IgD-negative memory B cell (primary cell): ENCODE measurements around the gene CCDC90B. TPM values are rescaled to one million over a fixed set of nuclear protein-coding genes. Genes with fewer than 3 reads are reported as not detected.
"Not testable (repeated sequence)": the region's sequence is repeated elsewhere in the genome, so short reads cannot be mapped to it uniquely, and the experiment has no call there.

Source experiments
- H3K27ac Mint-ChIP-seq, 3 donors: one replicate each; pipeline ENCODE4 v1.8.0; 2020 to 2022; ENCODE audit warnings: mild to moderate bottlenecking in 3 of 3, mixed read lengths in 3 of 3, moderate library complexity in 1 of 3
- H3K27me3 Mint-ChIP-seq: one replicate; pipeline ENCODE4 v1.8.0; 2021; ENCODE audit warnings: mixed read lengths
- H3K36me3 Mint-ChIP-seq: one replicate; pipeline ENCODE4 v1.8.0; 2020; ENCODE audit warnings: mild to moderate bottlenecking, mixed read lengths
- H3K4me1 Mint-ChIP-seq, 3 donors: one replicate each; pipeline ENCODE4 v1.8.0; 2020 to 2022; ENCODE audit warnings: mixed read lengths in 3 of 3, mild to moderate bottlenecking in 1 of 3
- H3K4me3 Mint-ChIP-seq, 4 donors: one replicate each; pipeline ENCODE4 v1.8.0; 2020 to 2022; ENCODE audit warnings: mild to moderate bottlenecking in 4 of 4, mixed read lengths in 4 of 4, moderate library complexity in 3 of 4
- H3K9me3 Mint-ChIP-seq, 3 donors: one replicate each; pipeline ENCODE4 v1.8.0; 2020 to 2021; ENCODE audit warnings: mixed read lengths in 3 of 3, mild to moderate bottlenecking in 1 of 3
- polyA plus RNA-seq: library from polyadenylated mRNA; unstranded; fragments of 300-500 nt; fragmentation: Illumina TruSeq; gene quantifications from one replicate; pipeline ENCODE4 v1.2.3, GENCODE V29; 2021

The CCDC90B gene, protein sequence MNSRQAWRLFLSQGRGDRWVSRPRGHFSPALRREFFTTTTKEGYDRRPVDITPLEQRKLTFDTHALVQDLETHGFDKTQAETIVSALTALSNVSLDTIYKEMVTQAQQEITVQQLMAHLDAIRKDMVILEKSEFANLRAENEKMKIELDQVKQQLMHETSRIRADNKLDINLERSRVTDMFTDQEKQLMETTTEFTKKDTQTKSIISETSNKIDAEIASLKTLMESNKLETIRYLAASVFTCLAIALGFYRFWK
- polyA plus RNA-seq, result 58.3 TPM

DNA sequence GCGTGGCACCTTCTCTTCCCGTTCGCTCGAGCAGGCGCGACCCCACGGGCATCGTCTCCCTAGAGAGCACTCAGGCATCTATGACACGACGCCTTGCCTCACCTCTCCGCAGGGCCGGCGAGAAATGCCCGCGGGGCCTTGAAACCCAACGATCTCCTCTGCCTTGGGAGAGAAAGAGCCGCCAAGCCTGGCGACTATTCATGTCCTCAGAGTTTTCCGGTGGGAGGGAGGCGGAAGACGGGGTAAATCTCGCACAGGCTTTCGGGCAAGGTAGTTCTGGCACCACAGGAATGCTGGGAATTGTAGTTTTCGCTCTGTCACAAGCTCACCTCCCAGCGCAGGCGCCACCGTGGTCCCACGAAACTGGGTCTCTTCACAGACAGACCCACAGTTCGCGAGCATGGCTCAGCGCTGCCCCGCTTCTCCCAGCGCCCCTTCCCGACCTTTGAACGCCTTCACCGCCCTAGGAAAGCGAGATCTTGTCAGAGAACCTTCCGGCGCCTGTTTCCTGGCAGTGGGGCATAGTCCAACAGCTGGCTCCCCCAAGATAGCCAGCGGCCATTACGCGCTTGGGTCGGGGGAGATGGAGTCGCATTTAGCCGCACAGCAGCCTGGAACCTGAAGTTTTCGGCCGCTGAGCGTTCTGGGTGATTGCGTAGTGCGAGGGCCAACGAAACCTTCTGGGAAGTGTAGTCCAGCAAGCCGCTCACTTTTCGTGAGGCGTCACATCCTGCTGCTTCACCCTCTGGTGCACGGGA is at the start of gene CCDC90B:
TSS of gene CCDC90B (minus strand) at position 597 of the 758 bp plus-strand sequence. CDS start at position 202, 395 bp downstream.
- peak within 1 kb of the TSS; percentile 95 to 100 (median 99) for H3K27ac Mint-ChIP-seq
- H3K36me3 Mint-ChIP-seq, result peaks cover 2% of the 10 kb centered on the region
- peaks cover 34 to 52% (median 39%) of the 10 kb centered on the region in 3 donors for H3K4me1 Mint-ChIP-seq
- no peaks in the 10 kb centered on the region for H3K27me3 Mint-ChIP-seq
- no peaks in the 10 kb centered on the region for H3K9me3 Mint-ChIP-seq
- peak within 1 kb of the TSS; percentile 96 to 100 (median 98) for H3K4me3 Mint-ChIP-seq

DNA sequence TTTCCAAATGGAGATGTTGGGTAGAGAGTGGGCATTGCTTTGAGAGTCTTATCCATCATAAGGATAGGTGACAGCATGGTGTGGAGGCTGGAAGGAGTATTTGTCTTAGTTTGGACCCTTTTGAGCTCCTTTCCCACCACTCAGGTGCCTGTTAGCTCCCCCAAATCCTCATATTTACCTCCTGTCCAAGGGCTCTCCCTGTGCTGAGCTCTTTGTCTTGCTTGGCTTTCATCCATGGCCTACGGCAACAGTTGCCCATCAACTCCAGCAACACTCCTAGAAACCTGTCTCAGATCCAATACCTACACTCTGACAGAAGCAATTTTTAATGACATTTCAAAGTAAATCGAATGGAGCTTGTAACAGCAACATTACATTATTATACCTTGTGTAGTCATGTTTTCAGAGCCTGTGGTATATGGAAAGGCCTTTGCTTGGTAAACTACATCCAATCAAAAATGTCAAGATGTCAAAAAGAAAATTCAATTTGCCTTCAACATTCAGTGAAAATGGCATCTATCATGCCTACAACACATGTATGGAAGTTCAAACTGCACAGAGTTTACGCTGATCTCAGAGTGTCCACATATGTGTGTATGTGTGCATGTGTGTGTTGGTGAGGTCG is 49.4 kb upstream of the CCDC90B start:
- H3K9me3 Mint-ChIP-seq, result peaks cover 0 to 4% (median 1%) of the 10 kb centered on the region in 3 donors
- peaks cover 5% of the 10 kb centered on the region for H3K27me3 Mint-ChIP-seq
- H3K36me3 Mint-ChIP-seq, result no peaks in the 10 kb centered on the region
- peaks cover 0 to 1% (median 0%) of the 10 kb centered on the region in 3 donors for H3K4me1 Mint-ChIP-seq
- H3K4me3 Mint-ChIP-seq, result no peak overlapping the region
- H3K27ac Mint-ChIP-seq, result no peak overlapping the region

DNA sequence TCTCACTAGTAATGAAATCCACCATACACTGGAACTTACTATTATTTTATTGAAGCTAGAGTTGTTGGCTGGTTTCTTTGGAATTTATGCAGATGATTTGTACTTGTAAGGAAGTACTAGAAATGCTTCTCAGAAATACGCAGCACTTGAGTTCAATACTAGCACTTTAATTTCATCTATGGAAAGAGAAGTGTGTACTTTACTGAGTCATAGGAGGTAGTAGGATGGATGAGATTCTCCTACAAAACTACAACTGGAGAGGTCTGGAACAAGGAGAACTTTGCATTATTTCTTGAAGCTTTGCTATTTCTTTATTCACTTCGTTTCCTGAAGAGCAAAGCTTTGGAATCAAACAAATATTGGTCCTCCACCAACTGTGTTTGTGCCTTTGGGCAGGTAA is 44.1 kb upstream of the CCDC90B start:
- no peak overlapping the region for H3K27ac Mint-ChIP-seq

DNA sequence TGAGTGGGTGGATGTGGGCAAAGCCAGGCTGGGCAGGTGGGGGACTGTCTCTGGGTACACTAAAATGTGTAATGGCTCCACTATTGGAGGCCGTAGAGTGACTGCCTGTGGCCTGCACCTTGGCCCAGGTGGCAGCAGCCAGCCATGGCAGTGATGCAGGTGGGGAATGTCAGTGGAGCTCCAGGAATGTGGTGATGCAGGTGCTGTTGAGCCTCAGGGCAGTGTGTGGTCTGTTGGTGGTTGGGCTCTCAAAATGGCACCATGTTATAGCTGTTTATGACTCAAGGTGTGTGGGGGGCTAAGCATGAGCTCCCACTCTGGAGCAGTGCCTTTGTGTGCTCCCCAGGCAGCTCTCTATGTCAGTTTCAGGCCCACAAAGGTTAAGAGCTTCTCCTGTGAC is 40.2 kb upstream of the CCDC90B start:
- H3K4me3 Mint-ChIP-seq, result no peak overlapping the region

More for the DNA sequence above, 44.1 kb upstream of the CCDC90B start:
- Mint-ChIP-seq H3K4me1 (no peaks in the 10 kb centered on the region), H3K9me3 (peaks cover 2 to 14% (median 2%) of the 10 kb centered on the region in 3 donors), H3K4me3 (no peak overlapping the region), H3K36me3 (no peaks in the 10 kb centered on the region), H3K27me3 (peaks cover 1% of the 10 kb centered on the region)

DNA sequence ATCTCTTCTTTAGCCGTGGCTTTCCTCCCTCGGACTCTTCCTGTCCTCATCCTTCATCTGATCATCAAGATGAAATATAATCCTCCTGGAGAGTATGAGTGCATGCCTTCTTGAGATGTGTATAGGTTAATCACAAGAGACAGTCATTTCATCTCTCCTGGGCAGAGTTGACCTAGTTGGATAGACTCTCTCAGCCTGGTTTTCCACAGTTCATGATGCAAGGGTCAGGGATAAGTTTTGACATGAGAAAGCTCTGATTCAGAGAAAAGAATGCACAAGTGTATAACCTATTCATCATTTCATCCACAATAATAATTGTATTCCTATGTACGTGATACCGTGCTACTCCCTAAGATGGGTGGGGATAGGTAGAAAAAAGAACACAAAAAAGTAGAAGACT is 33.2 kb upstream of the CCDC90B start:
- H3K9me3 Mint-ChIP-seq, result peaks cover 0 to 2% (median 0%) of the 10 kb centered on the region in 3 donors
- H3K27me3 Mint-ChIP-seq, result peaks cover 3% of the 10 kb centered on the region
- H3K4me1 Mint-ChIP-seq, result peaks cover 0 to 1% (median 0%) of the 10 kb centered on the region in 3 donors
- peak overlapping the region in 1 of 3 donors; percentile 90 for H3K27ac Mint-ChIP-seq
- no peak overlapping the region for H3K4me3 Mint-ChIP-seq
- H3K36me3 Mint-ChIP-seq, result no peaks in the 10 kb centered on the region

More for the DNA sequence above, 40.2 kb upstream of the CCDC90B start:
- Mint-ChIP-seq H3K4me1 (peaks cover 0 to 1% (median 0%) of the 10 kb centered on the region in 3 donors), H3K27me3 (peaks cover 3% of the 10 kb centered on the region), H3K27ac (no peak overlapping the region), H3K36me3 (no peaks in the 10 kb centered on the region), H3K9me3 (peaks cover 2 to 14% (median 4%) of the 10 kb centered on the region in 3 donors)

DNA sequence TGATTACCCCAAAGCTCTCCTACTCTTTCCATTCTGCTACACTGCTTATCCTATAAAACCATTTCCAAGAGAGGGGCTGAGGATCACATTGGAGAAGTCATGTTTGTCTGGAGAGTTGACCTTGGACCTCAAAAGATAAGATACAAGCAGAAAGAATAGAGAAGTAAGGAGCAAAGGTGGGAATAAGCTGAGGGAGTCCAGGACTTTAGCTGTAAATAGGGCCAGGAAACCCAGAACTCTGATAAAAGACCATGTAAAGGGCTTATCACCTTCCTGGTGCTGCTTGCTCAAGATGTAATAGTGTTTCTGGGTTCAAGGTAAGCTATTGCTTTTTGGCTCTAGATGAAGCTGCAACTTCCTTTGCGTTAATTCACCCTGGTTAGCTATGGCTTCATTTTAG is 32.8 kb upstream of the CCDC90B start:
- H3K27ac Mint-ChIP-seq, result peak overlapping the region in 1 of 3 donors; percentile 90
- H3K4me3 Mint-ChIP-seq, result no peak overlapping the region
- H3K36me3 Mint-ChIP-seq, result no peaks in the 10 kb centered on the region
- peaks cover 2% of the 10 kb centered on the region for H3K27me3 Mint-ChIP-seq
- H3K9me3 Mint-ChIP-seq, result peaks cover 0 to 2% (median 0%) of the 10 kb centered on the region in 3 donors
- H3K4me1 Mint-ChIP-seq, result peaks cover 0 to 1% (median 0%) of the 10 kb centered on the region in 3 donors

DNA sequence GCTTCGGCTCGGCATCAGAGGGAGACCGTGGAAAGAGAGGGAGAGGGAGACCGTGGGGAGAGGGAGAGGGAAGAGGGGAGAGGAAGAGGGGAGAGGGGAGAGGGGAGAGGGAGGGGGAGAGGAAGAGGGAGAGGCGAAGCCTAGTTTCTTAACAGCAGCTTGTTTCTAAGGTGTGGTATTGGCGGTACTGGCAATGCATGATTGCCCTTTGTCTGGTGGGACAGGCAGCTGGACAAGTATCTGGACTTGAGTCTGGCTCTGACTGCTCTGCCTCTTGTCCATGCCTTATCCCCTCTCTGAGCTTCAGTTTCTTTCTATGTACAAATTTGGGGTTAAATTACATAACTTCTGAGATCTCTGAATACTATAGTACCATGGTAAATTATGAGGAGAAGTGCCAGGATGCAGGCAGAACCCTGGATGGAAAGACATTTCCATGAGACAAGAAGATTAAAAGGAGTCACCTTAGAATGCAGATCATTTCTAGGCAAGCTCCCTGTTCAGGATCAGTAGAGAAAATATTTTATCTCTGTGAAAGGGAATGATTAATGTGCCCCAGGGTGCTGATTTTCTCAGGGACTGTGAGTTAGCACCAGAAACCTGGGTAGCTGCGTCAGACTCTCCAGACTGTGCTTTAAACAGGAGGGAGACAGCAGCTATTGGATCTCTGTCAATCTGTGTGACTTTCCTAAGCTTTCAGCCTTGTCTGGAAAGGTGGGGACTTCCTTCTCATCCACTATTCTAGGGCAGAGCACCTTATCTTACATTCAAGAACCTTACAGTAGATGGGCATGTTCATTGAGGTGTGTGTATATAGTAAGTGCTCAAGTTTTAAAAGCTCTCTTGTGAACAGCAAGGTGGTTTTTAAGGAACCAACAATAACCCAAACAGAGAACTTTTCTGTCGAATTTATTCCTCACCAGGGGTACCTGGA is 31.9 kb upstream of the CCDC90B start:
- Mint-ChIP-seq H3K4me3 (no peak overlapping the region), H3K9me3 (peaks cover 0 to 2% (median 0%) of the 10 kb centered on the region in 3 donors), H3K27ac (peak overlapping the region in 1 of 3 donors; percentile 66), H3K4me1 (peaks cover 0 to 1% (median 0%) of the 10 kb centered on the region in 3 donors), H3K27me3 (peaks cover 2% of the 10 kb centered on the region), H3K36me3 (no peaks in the 10 kb centered on the region)

DNA sequence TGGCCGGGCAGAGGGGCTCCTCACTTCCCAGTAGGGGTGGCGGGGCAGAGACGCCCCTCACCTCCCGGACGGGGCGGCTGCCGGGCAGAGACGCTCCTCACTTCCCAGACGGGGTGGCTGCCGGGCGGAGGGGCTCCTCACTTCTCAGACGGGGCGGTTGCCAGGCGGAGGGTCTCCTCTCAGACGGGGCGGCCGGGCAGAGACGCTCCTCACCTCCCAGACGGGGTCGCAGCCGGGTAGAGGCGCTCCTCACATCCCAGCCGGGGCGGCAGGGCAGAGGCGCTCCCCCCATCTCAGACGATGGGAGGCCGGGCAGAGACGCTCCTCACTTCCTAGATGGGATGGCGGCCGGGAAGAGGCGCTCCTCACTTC is 30.7 kb upstream of the CCDC90B start:
- H3K27me3 Mint-ChIP-seq, H3K4me3 Mint-ChIP-seq, H3K4me1 Mint-ChIP-seq: not testable (repeated sequence)

DNA sequence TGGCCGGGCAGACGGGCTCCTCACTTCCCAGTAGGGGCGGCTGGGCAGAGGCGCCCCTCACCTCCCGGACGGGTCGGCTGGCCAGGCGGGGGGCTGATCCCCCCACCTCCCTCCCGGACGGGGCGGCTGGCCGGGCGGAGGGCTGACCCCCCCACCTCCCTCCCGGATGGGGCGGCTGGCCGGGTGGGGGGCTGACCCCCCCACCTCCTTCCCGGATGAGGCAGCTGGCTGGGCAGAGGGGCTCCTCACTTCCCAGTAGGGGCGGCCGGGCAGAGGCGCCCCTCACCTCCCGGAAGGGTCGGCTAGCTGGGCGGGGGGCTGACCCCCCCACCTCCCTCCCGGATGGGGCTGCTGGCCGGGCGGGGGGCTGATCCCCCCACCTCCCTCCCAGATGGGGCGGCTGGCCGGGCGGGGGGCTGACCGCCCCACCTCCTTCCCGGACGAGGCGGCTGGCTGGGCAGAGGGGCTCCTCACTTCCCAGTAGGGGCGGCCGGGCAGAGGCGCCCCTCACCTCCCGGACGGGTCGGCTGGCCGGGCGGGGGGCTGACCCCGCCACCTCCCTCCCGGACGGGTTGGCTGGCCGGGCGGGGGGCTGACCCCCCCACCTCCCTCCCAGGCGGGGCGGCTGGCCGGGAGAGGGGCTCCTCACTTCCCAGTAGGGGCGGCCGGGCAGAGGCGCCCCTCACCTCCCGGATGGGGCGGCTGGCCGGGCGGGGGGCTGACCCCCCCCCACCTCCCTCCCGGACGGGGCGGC is 30.2 kb upstream of the CCDC90B start:
- H3K27me3 Mint-ChIP-seq, H3K4me1 Mint-ChIP-seq, H3K36me3 Mint-ChIP-seq, H3K4me3 Mint-ChIP-seq, H3K9me3 Mint-ChIP-seq, H3K27ac Mint-ChIP-seq: not testable (repeated sequence)

More for the DNA sequence above, 30.7 kb upstream of the CCDC90B start:
- not testable (repeated sequence) for H3K27ac Mint-ChIP-seq, H3K9me3 Mint-ChIP-seq, H3K36me3 Mint-ChIP-seq

DNA sequence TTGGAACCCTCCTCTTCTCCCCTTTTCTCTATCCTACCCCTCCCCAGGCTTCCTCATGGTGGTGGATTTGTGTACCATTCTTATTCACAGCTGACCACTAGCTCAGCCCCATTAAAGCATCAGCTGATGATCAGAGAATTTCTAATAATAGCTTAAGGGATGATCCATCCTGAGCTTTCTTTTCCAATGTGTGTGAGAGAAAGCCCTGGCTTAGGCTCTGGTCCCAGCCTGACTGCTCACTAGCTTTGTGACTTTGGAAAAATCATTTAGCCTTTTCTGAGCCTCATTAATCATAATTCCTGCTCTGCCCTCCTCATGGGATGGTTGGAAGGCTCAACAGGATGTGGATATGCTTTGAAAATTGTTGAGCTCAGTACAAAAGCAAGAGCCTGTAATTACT is 26.3 kb upstream of the CCDC90B start:
- Mint-ChIP-seq H3K9me3 (no peaks in the 10 kb centered on the region), H3K27ac (no peak overlapping the region), H3K27me3 (no peaks in the 10 kb centered on the region), H3K4me1 (no peaks in the 10 kb centered on the region), H3K4me3 (no peak overlapping the region), H3K36me3 (no peaks in the 10 kb centered on the region)

DNA sequence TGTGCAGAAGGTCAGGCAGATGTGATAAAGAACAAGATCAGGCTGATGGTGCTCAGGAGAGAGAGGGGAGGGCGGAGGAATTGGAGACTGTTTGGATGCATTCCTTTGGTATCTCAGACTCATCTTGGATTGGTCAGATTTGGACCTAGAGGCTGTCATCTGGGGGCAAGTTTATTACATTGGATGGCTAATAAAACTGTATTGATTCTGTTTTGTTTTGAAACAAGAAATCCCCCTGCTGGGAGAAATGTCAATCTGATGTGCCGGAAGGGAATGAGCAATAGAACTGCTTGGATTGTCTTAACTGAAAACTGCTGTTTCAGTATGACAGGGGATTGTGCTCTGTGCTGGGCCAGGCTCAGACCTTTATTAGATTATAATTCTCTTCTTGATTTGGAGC is 25.5 kb upstream of the CCDC90B start:
- H3K27me3 Mint-ChIP-seq, result no peaks in the 10 kb centered on the region
- no peak overlapping the region for H3K4me3 Mint-ChIP-seq
- no peaks in the 10 kb centered on the region for H3K9me3 Mint-ChIP-seq
- no peak overlapping the region for H3K27ac Mint-ChIP-seq
- no peaks in the 10 kb centered on the region for H3K4me1 Mint-ChIP-seq
- no peaks in the 10 kb centered on the region for H3K36me3 Mint-ChIP-seq

DNA sequence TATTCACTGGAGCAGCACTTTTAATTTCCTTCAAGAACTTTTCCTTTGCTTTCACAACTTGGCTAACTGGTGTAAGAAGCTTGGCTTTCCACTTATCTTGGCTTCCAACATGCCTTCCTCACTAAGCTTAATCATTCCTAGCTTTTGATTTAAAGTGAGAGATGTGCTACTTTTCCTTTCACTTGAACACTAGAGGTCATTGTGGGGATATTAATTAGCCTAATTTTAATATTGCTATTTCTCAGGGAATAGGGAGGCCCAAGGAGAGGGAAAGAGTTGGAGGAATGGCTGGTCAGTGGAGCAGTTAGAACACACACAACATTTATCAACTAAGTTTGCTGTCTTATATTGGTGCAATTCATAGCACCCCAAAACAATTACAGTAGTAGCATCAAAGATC is 24.6 kb upstream of the CCDC90B start:
- Mint-ChIP-seq H3K9me3 (no peaks in the 10 kb centered on the region), H3K27ac (no peak overlapping the region), H3K4me1 (no peaks in the 10 kb centered on the region), H3K36me3 (no peaks in the 10 kb centered on the region), H3K4me3 (no peak overlapping the region), H3K27me3 (no peaks in the 10 kb centered on the region)

DNA sequence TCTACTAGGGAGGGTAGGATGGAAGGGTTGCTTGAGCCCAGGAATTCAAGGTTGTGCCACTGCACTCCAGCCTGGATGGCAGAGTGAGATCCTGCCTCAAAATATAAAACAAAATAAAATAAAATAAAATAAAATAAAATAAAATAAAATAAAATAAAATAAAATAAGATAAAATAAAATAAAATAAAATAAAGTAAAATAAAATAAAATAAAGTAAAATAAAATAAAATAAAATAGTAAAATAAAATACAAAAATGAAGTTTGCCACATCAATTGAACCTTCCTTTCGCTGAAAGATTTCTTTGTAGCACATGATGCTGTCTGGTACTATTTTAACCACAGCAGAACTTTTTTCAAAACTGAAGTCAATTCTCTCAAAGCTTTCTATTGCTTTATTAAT is 22.4 kb upstream of the CCDC90B start:
- not testable (repeated sequence) for H3K9me3 Mint-ChIP-seq, H3K27ac Mint-ChIP-seq, H3K27me3 Mint-ChIP-seq, H3K36me3 Mint-ChIP-seq, H3K4me3 Mint-ChIP-seq, H3K4me1 Mint-ChIP-seq
